GM19240 (cell line): ENCODE data around the gene DDX54.

Source experiments
- DNase-seq: peaks from one replicate; pipeline ENCODE4 v3.0.0; 2011; ENCODE audit warnings: low spot score; ENCODE audit not compliant: insufficient read length

Gene DDX54

DNA sequence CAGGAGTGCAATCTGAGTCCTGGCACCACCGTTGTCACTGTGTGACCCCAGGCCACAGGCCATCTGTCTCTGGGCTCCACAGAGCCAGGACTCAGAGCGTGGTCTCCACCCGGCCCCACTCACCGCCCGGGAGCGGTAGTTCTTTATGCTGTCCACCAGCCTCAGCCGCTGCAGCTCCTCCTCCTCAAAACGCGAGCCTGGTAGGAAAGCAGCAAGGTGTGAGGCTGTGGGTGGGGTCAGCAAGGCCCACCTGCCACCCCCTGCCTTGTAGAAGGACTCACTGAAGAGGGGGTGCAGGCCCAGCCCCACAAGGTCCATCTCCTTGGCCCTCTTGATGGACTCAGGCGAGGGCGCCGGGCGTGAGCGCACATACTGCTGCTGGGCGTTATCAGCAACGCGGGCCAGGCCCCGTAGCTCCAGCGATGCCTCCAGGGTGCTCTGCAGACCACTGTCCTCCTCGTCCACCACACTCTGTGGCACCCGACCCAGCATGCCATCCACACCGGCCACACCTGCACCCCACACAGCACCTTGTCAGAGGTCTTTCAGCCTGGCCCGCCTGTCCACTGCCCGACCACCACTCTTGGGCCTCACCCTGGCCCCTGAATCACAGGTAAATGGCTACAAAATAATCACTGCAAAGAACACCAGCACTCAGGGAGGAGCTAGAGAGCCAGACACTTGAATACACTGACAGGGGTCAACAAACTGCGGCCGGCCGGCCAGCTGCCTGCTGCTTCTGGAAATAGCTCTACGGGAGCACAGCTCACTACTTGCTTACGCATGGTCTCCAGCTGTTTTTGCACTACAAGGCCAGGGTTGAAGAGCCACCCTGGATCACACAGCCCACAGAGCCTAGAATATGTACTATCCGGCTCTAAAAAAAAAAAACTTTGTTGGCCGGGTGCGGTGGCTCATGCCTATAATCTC, 19.5 kb downstream of the DDX54 start:
- no peak for DNase-seq

DNA sequence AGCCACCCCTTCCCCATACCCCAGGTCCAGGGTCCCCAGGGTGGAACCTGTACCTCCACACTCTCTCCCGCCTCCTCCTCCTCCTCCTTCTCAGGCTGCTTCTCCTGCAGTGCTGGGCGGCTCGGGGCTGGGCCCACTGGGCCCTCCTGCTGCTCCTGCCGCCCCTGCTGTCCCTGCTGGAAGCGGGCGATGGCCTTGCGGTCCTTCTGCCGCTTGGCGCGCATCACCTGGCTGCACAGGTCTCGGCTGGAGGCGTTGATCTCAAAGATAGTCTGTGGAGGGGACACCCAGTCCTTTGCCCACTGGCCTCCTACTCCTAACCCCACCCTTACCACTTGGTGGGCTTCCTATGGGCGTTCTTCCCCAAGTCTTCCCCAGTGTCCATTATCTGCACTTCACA, 21.3 kb downstream of the DDX54 start:
- DNase-seq, result no peak

DNA sequence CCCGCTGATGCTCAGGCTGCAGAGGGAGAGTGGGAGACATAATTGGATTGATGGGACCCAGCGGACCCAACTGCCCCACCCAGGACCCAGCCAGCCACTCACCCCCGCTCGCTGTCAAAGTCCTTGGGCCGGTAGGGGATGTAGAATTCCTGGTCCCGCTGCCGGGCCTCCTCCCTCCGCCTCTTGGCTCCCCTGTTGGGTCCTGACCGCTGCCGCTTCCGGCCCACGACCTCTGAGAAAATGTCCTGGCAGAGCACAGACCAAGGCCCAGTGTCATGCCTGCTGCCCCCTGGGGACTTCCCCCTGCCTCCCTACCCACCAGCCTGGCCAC, 22.3 kb downstream of the DDX54 start:
- DNase-seq, result no peak

DNA sequence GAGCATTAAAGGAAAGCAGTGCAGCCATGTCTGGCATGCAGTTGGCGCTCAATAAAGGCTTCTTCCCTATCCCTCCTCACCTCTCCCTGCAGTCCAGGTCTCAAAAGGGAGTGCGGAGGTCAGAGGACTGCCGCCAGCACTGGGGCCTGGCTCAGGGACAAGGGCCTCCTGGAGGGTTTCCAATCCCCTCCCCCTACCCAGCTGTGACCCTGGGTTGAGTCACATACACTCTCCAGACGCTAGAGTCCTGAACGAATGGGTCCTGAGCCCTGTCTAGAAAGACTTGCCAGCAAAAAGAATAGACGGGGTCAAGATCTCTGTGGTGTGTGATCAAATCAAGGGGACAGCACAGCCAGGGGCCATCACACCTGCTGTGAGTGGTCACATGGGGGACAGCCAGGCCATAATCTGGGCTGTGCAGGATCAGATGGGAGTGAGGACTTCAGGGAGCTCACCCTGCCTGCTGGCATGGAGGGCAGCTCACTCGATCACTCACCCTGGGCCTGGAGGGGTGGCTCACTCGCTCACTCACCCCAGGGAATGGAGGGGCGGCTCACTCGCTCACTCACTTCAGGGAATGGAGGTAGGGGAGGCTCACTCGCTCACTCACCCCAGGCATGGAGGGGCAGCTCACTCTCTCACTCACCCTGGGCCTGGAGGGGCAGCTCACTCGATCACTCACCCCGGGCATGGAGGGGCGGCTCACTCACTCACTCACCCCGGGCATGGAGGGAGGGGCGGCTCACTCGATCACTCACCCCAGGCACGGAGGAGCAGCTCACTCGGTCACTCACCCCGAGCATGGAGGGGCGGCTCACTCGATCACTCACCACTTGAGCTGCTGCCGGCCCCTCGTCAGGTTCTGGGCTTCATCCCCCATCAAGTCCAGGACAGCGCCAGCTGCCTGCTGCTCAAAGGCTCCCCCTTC, 22.9 kb downstream of the DDX54 start:
- no peak for DNase-seq

DNA sequence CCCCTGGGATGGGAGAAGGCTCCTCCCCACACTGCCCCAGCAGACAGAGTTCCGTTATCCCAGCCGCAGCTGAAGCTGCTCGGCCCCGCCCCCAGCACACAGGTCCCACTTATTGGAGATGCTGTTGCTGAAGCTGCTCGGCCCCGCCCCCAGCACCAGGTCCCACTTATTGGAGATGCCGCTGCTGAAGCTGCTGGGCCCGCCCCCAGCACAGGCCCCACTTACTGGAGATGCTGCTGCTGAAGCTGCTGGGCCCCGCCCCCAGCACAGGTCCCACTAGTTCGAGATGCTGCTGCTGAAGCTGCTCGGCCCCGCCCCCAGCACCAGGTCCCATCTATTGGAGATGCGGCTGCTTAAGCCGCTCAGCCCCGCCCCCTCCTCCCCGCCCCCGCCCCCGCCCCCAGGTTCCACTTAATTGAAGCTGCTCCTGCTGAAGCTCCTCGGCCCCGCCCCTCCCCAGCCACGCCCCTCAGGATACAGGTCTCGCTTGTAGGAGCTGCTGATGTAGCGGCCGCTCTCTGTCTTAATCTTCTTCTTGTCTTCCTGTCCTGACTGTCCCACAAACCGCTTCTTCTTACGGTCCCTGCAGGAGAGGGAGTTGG, 23.8 kb downstream of the DDX54 start:
- DNase-seq, result no peak

DNA sequence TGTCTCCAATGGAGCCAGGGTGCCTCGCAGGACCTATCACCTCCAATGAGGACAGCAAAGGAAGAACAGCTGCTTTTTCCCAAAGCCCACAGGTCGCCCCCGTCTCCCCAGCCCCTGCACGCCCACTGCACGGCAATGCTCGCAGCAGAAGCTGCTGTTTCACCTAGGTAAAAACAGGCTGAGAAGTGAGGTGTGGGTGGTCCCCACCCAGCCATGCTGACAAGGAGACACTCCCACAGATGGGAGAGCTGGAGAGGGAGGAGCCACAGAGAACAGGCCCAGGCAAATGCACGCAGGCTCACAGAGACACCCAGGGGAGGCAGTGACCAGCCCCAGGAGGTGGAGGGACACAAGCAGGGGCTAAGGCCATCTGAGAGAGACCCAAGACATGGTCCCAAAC, 25.3 kb downstream of the DDX54 start:
- DNase-seq, result no peak

DNA sequence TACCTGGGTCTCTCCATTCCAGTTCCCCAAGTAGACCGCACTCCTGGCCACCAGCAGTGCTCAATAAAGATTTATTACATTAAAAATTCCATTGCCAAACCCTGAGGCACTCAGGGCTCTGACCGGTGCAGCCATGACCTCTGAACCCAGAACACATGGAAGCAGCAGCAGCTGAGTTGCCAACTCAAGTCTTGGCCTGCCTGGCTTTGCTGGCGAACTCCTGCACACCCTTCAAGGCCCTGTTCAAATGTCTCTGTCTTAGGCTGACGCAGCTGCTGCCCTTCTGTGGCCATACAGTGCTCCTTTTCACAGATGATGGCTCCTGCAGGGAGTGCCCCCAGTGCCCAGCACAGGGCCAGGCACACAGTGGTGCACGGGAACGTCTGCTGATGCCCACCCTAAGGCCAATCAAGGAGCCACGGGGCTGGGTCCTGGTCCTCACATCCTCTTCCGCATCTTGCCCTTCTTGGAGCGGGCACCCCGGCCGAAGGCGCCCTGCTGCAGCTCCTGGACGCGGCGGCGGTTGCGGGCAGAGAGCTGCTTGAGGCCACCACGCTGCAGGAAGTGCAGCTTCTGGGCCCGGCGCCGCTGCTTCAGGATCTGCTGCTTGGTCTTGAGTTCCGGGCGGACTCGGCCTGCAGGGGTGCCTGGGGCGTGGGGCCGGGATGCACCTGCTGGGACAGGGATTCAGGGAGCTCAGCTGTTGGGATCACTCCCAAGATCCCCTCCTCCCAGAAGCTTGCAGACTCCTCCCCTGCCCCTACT, 26.7 kb downstream of the DDX54 start:
- no peak for DNase-seq

DNA sequence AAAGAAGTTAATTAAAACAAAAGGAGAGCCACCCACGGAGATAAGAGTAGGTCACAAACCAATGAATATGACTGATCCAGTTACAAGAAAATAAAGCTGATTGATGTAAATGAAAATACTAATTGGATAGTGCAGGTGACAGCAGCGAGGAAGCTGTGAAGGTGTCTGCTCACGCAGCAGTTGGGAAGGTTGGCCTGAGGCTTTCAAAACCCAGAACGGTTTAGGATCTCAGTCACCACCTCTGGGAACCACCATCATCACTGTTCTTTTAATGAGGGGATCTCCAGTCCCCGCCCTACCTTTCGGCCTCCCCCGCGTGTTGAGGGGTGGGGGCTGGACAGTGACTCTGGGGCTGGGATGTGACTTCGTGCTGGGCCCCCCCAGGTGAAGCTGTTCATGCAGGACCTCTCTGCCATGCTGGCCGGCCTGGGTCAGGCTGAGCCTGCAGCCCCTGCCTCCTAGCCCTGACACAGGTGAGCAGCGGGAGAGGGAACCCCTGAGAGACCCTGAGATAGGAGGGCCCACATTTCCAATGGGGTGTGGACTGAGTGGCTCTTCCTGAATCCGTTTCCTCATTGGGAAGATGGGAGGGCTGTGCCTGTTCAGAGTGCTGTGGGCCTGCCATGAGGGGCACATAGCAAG, 27.9 kb downstream of the DDX54 start:
- no peak for DNase-seq

DNA sequence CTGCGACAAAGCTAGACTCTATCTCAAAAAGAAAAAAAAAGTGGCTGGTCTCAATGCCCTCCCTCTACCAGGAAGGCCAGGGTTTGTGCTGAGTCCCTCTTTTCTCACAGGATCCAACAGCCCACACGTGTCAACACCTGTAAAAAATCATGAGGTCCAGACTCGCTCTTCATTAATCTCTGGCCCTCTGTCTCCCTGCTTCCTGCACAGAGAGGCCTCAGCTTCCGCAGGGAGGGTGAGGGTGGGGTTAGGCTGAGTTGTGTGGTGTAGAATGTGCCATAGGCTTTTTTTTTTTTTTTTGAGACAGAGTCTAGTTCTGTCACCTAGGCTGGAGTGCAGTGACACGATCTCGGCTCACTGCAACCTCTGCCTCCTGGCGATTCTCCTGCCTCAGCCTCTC, 29.6 kb downstream of the DDX54 start:
- no peak for DNase-seq

DNA sequence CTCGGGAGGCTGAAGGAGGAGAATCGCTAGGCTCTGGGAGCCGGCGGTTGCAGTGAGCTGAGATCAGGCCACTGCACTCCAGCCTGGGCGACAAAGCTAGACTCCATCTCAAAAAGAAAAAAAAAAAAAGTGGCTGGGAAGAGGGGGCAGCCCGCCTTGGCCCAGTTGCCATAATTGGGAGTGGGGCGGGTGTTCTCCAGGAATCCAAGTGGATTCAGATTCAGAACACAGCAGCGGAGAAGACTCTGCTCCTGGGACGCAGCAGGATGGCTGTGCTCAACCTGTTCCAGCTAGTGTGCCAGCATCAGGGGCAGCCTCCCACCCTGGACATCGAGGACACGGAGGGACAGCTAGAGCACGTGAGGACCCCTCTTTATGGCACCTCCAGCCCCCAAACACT, 30.2 kb downstream of the DDX54 start:
- DNase-seq, result no peak

DNA sequence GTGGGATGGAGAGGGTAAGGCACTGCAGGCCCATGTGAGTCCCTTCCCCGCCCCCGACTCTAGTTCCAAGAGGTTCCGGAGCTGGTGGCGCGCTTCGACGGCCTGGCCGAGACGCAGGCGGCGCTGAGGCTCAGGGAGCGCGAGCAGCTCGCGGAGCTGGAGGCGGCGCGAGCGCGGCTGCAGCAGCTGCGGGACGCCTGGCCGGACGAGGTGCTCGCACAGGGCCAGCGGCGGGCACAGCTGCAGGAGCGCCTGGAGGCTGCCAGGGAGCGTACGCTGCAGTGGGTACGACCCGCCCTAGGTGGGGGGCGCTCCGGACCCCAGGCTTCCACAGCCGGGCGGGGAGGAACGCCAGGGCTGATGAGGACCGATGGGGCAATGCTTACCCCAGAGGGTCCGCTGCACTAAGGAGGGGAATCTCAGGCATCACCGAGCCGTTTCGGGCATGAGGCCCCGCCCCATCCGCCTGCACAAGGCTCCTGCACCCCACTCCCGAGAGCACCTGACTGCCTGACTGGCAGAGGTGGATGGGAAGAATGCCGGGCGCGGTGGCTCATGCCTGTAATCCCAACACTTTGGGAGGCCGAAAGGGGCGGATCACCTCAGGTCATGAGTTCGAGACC, 30.8 kb downstream of the DDX54 start:
- no peak for DNase-seq

DNA sequence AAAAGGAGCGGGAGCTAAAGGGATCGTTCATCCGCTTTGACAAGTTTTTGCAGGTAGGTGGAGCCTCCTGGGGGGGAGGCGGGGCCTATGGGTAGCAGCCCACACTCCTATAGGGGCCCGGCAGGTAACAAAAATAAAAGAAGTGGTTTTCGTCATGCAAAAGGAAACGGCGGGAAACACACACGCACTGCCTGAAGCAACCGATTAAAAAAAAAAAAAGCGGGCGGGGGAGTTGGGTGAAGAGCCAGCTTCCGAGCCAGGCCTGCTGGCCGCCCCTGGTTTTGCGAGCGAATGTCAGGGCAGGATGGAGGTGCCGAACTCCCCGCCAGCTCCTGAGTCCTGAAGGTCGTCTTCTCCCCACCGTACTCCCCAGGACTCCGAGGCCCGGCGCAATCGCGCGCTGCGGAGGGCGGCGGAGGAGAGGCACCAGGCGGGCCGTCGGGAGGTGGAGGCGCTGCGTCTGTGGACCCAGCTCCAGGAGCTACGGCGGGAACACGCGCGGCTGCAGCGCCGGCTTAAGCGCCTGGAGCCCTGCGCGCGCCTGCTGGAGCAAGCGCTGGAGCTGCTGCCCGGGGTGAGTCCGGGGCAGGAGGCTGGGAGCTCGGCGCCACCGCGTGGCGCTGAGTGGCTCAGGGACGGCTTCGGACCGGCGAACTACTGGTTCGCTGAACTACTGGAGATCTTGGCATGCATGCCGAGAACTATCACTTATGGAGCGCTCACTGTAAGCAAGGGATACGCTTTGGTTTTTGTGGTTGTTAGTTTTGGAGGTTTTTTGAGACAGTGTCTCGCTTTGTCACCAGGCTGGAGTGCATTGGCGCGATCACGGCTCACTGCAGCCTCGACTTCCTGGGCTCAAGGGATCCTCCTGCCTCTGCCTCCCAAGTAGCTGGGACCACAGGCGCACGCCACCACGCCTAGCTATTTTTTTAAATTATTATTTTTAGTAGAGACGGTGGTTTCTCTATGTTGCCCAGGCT, 32.2 kb downstream of the DDX54 start:
- peak; percentile 72 for DNase-seq

DNA sequence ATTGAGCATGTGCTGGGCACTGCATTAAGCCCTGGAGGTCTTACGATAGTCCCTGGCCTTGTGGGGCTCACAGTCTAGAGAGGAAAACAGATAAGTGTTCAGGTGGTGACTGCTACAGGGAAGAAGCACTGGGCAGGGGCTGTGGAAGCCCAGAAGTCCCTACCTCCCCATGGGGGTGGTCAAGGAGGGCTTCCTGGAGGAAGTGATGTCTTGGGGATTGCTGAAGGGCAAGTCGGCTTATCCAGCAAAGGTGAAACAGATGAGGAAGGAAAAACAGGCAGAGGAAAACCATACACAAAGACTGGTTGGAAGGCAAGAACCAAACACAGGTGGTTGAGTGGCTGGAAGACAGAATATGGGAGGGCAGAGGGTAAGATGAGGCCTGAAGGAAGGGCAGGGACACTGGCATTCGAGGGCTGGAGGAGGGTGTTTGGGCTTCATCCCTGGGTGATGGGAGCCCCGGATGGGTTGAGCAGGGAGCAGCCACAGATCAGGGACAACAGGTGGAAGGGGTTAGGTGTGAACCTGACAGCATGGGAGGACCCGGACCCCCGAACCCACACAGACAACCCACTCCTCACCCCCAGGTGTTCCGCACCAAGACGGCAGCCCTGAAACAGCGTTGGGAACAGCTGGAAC, 33.0 kb downstream of the DDX54 start:
- DNase-seq, result no peak

DNA sequence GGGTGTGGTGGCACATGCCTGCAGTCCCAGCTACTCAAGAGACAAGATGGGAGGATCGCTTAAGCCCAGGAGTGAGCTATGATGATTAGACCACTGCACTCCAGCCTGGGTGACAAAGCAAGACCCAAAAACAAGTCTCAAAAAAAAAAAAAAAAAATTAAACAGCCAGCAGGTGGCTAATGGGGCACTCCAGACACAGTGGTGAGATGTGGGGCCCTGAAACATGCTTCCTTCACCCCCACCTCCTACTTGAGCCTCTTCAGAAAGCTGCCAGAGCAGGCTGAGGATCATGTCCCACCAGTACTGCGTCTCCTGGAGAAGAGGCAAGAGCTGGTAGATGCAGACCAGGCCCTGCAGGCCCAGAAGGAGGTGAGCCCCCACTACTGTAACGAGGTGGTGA, 33.6 kb downstream of the DDX54 start:
- no peak for DNase-seq

DNA sequence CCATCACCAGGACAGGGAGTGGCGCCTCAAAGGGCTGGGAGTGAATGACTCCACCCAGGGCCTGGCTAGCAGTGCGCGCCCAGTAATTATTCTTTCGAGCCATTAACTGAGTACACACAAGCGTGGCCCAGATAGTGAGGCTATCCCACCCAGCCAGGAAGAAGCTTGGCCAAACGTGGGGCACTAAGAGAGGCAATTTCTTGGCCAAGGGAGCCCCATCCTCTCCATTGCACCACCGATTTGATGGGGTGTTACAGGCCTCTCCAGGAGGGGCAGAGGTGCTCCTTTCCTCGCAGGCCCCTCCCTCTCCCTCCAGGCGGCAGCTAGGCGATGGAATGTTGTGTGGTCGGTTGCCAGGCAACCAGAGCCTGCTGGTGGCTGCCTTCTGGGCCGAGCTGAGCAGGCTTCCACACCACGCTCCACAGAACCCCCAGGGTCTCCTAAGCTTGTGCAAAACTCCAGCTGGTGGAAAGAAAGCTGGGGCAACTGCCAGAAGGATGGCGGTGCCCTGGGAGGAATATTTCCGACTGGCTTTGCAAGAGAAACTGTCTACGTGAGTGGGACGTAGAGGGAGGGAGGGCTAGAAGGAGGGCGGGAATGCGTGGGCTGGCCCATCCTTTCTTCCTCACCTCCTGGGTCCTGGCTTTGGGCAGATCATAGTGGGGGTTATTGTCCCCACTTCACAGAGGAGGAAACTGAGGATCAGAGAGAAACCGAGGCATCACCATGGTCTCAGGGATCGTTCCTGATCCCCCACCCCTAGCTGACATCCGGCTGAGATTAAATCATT, 35.7 kb downstream of the DDX54 start, which contains the start of gene CFAP73:
Gene CFAP73 (plus strand): TSS at position 364 of the 790 bp plus-strand sequence. CDS start 134 bp downstream, at position 498.
- no peak for DNase-seq

DNA sequence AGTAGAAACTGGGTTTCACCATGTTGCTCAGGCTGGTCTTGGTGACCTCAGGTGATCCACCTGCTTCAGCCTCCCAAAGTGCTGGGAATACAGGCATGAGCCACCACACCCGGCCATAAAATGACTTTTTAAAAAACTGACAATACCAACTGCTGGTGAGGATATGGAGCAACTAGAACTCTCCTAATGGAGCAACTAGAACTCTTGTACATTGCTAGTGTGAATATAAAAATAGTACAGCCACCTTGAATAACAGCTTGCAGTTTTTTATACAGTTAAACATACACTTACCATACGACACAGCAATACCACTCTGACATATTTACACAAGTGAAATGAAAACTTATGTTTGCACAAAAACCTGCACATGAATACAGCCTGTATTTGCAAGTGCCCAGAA, 38.3 kb downstream of the DDX54 start:
- no peak for DNase-seq

DNA sequence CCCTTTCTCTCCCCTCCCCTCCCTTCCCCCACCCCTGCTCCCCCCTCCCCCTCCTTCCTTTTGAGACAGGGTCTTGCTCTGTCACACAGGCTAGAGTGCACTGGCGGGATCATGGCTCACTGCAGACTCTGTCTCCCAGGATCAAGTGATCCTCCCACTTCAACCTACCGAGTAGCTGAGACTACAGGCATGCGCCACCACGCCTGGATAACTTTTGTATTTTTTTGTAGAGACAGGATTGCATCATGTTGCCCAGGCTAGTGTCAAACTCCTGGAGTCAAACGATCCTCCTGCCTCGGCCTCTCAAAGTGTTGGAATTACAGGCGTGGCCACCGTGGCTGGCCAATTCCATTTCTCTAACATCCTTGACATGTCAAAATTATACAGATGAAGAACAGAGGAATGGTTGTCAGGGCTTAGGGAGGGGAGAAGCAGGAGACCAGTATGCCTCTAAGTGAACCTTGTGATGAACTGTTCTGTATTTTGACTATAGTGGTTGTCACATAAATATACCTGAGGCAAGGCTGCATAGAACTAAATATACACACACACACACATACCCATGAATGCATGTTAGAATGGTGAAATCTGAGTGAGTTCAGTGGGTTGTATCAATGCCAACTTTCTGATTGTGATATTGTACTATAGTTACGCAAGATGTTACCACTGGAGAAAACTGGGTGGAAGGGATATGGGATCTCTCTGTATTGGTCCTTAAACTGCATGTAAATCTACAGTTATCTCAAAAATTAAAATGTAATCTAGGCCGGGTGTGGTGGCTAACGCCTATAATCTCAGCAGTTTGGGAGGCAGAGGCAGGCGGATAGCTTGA, 39.3 kb downstream of the DDX54 start:
- DNase-seq, result no peak
